Activated CD4-positive, alpha-beta T cell treated with anti-CD3 and anti-CD28 coated beads, Interleukin-2, amount 50 U/mL, for 24 hours (primary cell): Measurements from ENCODE around the gene MROH2B.

Experiments used
- DNase-seq, 2 donors: peaks; one replicate each; pipeline ENCODE4 v3.0.0-alpha.2; 2020; ENCODE audit warnings: low read depth in 1 of 2, low spot score in 1 of 2

Gene MROH2B

GRCh38 chr5:40973364-40974004, 97.7 kb downstream of the MROH2B start:
- DNase-seq: no peak

- DNase-seq: no peak
Measured at GRCh38 chr5:40972434-40972833, 98.7 kb downstream of the MROH2B start.

GRCh38 chr5:40962207-40962955, 108.8 kb downstream of the MROH2B start:
- no peak for DNase-seq

DNA sequence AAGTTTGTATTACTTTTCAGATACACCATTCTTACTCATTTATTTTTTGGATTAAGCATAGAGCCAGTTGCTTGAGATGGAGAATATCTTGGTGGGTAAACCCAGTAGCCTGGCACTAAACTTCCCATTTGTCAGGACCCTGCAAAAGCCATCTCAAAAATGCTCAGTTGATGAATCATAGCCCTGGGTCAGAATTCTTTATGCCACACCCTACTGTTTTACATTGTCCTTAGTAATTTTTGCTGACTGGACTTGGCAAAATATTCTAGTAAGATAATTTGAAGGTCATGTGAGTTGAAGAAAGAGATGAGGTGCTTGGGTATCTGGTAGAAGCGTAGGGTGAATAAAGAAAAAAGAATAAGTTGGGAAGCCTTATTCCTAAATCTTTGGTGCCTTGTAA, 111.1 kb downstream of the MROH2B start:
- DNase-seq: no peak

GRCh38 chr5:40958811-40959210, 112.3 kb downstream of the MROH2B start:
- no peak for DNase-seq

GRCh38 chr5:40957048-40957447, 114.1 kb downstream of the MROH2B start:
- DNase-seq: no peak

DNA sequence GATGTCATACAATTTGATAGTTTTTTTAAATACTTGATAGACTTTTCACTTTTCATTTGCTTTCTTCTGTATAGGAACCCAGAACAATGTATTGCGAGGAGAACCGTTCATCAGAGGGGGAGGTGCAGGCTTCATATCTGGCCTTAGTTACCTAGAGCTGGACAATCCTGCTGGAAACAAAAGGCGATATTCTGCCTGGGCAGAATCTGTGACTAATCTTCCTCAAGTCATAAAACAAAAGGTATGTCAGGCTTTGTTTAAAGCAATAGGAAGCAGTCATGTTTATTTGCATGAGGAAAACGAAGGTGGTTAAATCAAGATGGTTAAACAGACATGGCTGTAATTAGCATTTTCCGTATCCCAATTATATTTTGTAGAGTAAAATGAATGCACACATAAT, 115.8 kb downstream of the MROH2B start:
- no peak for DNase-seq
